Measurements from ENCODE around the gene NDC80.
"Not testable (repeated sequence)": the region's sequence is repeated elsewhere in the genome, so short reads cannot be mapped to it uniquely, and the experiment has no call there.

The NDC80 gene

GRCh38 chr18:2571200-2572170, at the start of gene NDC80, which contains the start of gene METTL4:
NDC80 (plus strand) TSS chr18:2571557; CDS start chr18:2572986, 1,429 bp downstream.
METTL4 (minus strand) TSS chr18:2571505; CDS start chr18:2567216, 4,289 bp downstream.
- peaks cover 18 to 39% of the 10 kb centered on the region in 2 donors for H3K4me1 Mint-ChIP-seq
- H3K36me3 Mint-ChIP-seq, result peaks cover 5 to 7% of the 10 kb centered on the region in 2 donors
- DNase-seq, result peak; percentile 86
- no peaks in the 10 kb centered on the region for H3K9me3 Mint-ChIP-seq
- ATAC-seq (replicated peaks), result peak; percentile 92 to 94
- peak within 1 kb of the TSS; percentile 99 for H3K27ac Mint-ChIP-seq
- H3K27me3 Mint-ChIP-seq, result no peaks in the 10 kb centered on the region
- peak within 1 kb of the TSS; percentile 99 for H3K4me3 Mint-ChIP-seq

GRCh38 chr18:2522112-2522511, 49.2 kb upstream of the NDC80 start:
- no peak overlapping the region for H3K27ac Mint-ChIP-seq
- H3K9me3 Mint-ChIP-seq, result no peaks in the 10 kb centered on the region
- peaks cover 5 to 13% of the 10 kb centered on the region in 2 donors for H3K4me1 Mint-ChIP-seq
- peaks cover 0 to 1% of the 10 kb centered on the region in 2 donors for H3K36me3 Mint-ChIP-seq
- no peak overlapping the region for H3K4me3 Mint-ChIP-seq
- DNase-seq, result no peak
- H3K27me3 Mint-ChIP-seq, result peaks cover 5 to 10% of the 10 kb centered on the region in 2 donors
- ATAC-seq (replicated peaks), result peak; percentile 64 to 72

DNA sequence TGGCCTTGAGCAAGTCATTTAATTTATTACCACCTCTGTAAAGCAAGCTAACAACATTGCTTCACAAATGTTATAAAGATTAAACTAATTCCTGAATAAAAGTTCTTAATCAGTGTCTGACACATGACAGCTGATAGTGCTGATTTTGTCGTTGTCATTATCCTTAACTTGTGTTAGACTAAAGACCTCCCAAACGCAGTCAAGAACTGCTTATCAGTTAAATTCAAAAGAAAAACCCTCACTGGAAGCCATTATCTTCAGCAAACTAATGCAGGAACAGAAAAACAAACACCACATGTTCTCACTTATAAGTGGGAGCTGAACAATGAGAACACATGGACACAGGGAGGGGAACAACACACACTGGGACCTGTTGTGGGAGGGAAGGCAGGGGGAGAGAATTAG, 46.6 kb upstream of the NDC80 start:
- not testable (repeated sequence) for H3K27ac Mint-ChIP-seq; H3K4me3 Mint-ChIP-seq; H3K27me3 Mint-ChIP-seq; ATAC-seq (replicated peaks); DNase-seq; H3K36me3 Mint-ChIP-seq; H3K9me3 Mint-ChIP-seq
- H3K4me1 Mint-ChIP-seq, result peaks cover 5 to 13% of the 10 kb centered on the region in 2 donors

- Mint-ChIP-seq H3K4me3 (no peak overlapping the region), H3K27ac (no peak overlapping the region), H3K9me3 (no peaks in the 10 kb centered on the region), H3K36me3 (peaks cover 4 to 6% of the 10 kb centered on the region in 2 donors), H3K4me1 (peaks cover 5 to 13% of the 10 kb centered on the region in 2 donors), H3K27me3 (peaks cover 5 to 10% of the 10 kb centered on the region in 2 donors)
- no peak for DNase-seq
- ATAC-seq (replicated peaks), result no peak
These were observed 45.0 kb upstream of the NDC80 start for GRCh38 chr18:2526329-2526728.

GRCh38 chr18:2529154-2529553, 42.2 kb upstream of the NDC80 start:
- no peaks in the 10 kb centered on the region for H3K9me3 Mint-ChIP-seq
- H3K27me3 Mint-ChIP-seq, result no peaks in the 10 kb centered on the region
- peaks cover 18 to 21% of the 10 kb centered on the region in 2 donors for H3K36me3 Mint-ChIP-seq
- H3K4me3 Mint-ChIP-seq, result no peak overlapping the region
- DNase-seq, result no peak
- H3K4me1 Mint-ChIP-seq, result peaks cover 2 to 8% of the 10 kb centered on the region in 2 donors
- H3K27ac Mint-ChIP-seq, result no peak overlapping the region
- ATAC-seq (replicated peaks), result no peak

GRCh38 chr18:2531751-2532150, 39.6 kb upstream of the NDC80 start:
- Mint-ChIP-seq H3K9me3 (no peaks in the 10 kb centered on the region), H3K36me3 (peaks cover 20 to 28% of the 10 kb centered on the region in 2 donors), H3K27ac (no peak overlapping the region), H3K27me3 (no peaks in the 10 kb centered on the region), H3K4me3 (no peak overlapping the region), H3K4me1 (peaks cover 22 to 25% of the 10 kb centered on the region in 2 donors)
- DNase-seq, result no peak
- ATAC-seq (replicated peaks), result no peak

- ATAC-seq (replicated peaks) (no peak), DNase-seq (no peak)
- Mint-ChIP-seq H3K9me3 (no peaks in the 10 kb centered on the region), H3K36me3 (peaks cover 20 to 28% of the 10 kb centered on the region in 2 donors), H3K27ac (no peak overlapping the region), H3K27me3 (no peaks in the 10 kb centered on the region), H3K4me1 (peaks cover 22 to 25% of the 10 kb centered on the region in 2 donors), H3K4me3 (no peak overlapping the region)
These were observed 38.6 kb upstream of the NDC80 start for GRCh38 chr18:2532797-2533196.

GRCh38 chr18:2534906-2535305, 36.5 kb upstream of the NDC80 start:
- H3K9me3 Mint-ChIP-seq, result no peaks in the 10 kb centered on the region
- peaks cover 16 to 24% of the 10 kb centered on the region in 2 donors for H3K36me3 Mint-ChIP-seq
- no peak overlapping the region for H3K4me3 Mint-ChIP-seq
- ATAC-seq (replicated peaks) (peak; percentile 62 to 84), DNase-seq (no peak)
- H3K27me3 Mint-ChIP-seq, result no peaks in the 10 kb centered on the region
- peaks cover 22 to 25% of the 10 kb centered on the region in 2 donors for H3K4me1 Mint-ChIP-seq
- peak overlapping the region; percentile 72 for H3K27ac Mint-ChIP-seq

DNA sequence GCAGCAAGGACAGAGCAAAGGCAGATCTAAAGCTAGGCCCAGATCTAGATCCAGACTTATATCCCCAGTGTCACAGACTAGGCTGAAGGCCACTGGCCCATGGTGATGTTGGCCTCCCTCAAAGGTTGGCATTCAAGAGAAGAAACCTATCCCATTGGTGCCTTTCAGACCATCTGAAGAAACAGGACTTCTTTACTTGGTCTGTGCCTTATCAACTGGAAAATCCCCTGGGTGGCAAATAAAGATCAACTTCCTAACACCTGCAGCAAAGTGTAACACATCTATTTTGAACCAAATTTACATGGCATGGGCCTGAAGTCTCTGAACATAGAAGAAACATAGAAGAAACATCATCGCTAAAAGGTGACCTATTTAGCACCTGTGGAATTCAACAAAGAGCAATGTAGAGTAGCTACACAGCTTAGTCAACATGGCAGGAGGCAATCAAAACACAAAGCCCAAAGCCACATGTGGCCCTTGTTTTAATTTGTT, 35.9 kb upstream of the NDC80 start:
- no peaks in the 10 kb centered on the region for H3K9me3 Mint-ChIP-seq
- H3K27ac Mint-ChIP-seq, result peak overlapping the region; percentile 72
- peaks cover 14 to 24% of the 10 kb centered on the region in 2 donors for H3K36me3 Mint-ChIP-seq
- peak overlapping the region in 1 of 2 donors; percentile 16 for H3K4me3 Mint-ChIP-seq
- ATAC-seq (replicated peaks) (peak; percentile 65 to 72), DNase-seq (no peak)
- H3K27me3 Mint-ChIP-seq, result no peaks in the 10 kb centered on the region
- H3K4me1 Mint-ChIP-seq, result peaks cover 22 to 25% of the 10 kb centered on the region in 2 donors

DNA sequence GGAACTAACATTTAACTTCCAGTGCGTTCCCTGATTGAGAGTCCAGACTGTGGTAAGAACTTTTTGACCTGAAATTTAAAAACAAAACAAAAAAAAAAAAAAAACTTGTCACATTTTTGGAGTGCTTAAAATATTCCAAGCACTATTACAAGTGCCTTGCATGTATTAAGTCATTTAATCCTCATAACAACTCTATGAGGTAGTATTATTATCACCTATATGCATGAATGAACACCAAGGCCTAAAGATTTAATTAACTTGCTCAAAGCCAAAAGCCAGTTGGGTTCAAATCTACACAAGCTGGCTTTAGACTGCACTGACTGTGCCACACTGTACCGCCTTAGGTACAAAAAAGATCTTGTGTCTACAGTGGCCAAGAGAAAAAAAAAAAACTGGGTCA, 35.3 kb upstream of the NDC80 start:
- no peaks in the 10 kb centered on the region for H3K9me3 Mint-ChIP-seq
- peaks cover 14 to 24% of the 10 kb centered on the region in 2 donors for H3K36me3 Mint-ChIP-seq
- no peak for DNase-seq
- H3K27ac Mint-ChIP-seq, result no peak overlapping the region
- no peaks in the 10 kb centered on the region for H3K27me3 Mint-ChIP-seq
- no peak overlapping the region for H3K4me3 Mint-ChIP-seq
- H3K4me1 Mint-ChIP-seq, result peaks cover 22 to 25% of the 10 kb centered on the region in 2 donors
- no peak for ATAC-seq (replicated peaks)

GRCh38 chr18:2536493-2536892, 34.9 kb upstream of the NDC80 start:
- Mint-ChIP-seq H3K27me3 (no peaks in the 10 kb centered on the region), H3K36me3 (peaks cover 14 to 24% of the 10 kb centered on the region in 2 donors), H3K4me1 (peaks cover 22 to 25% of the 10 kb centered on the region in 2 donors), H3K27ac (no peak overlapping the region), H3K4me3 (no peak overlapping the region), H3K9me3 (no peaks in the 10 kb centered on the region)
- ATAC-seq (replicated peaks), result no peak
- DNase-seq, result no peak

DNA sequence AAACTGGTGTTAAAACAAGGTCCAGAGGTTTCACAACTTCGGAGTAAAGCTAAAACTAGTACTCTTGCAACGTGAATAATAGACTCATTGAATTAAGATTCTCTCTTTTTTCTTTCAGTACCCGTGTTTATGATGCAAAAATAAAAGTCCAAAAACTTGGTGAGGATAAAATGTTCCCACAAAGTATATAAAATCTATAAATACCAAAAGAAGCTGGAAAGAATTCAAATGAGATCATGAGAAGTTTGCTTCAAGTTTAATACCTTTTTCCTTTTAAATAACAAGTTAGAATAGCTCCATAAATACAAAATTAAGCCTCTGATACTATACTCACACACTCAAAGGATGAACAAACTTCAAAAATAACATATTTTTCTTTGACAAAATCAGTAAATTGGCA, 34.1 kb upstream of the NDC80 start:
- DNase-seq, result no peak
- no peak for ATAC-seq (replicated peaks)
- H3K36me3 Mint-ChIP-seq, result peaks cover 7 to 18% of the 10 kb centered on the region in 2 donors
- no peaks in the 10 kb centered on the region for H3K9me3 Mint-ChIP-seq
- H3K27me3 Mint-ChIP-seq, result no peaks in the 10 kb centered on the region
- no peak overlapping the region for H3K4me3 Mint-ChIP-seq
- no peak overlapping the region for H3K27ac Mint-ChIP-seq
- H3K4me1 Mint-ChIP-seq, result peaks cover 22 to 25% of the 10 kb centered on the region in 2 donors

GRCh38 chr18:2538236-2538635, 33.1 kb upstream of the NDC80 start:
- no peak for ATAC-seq (replicated peaks)
- H3K9me3 Mint-ChIP-seq, result no peaks in the 10 kb centered on the region
- H3K4me3 Mint-ChIP-seq, result no peak overlapping the region
- H3K27me3 Mint-ChIP-seq, result no peaks in the 10 kb centered on the region
- H3K4me1 Mint-ChIP-seq, result peaks cover 22 to 25% of the 10 kb centered on the region in 2 donors
- H3K27ac Mint-ChIP-seq, result no peak overlapping the region
- H3K36me3 Mint-ChIP-seq, result peaks cover 2 to 10% of the 10 kb centered on the region in 2 donors
- DNase-seq, result no peak

DNA sequence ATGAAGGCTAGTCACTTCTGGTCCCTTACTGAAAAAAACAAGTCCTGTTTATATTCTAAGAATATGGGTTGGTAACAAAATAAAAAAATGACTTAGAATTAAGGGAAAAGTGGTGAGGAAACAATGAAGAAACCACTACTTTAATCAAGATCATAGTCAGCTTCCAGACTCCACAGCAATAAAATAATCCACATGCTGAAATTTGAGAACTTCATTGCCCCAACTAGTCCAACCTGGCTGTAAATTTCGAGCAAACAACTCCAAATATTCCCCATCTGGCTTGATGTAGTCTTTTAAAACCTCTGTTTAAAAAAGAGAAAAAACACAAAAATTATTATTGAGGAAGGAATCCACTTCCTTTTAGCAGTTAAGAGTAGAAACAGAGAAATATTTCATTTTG, 32.5 kb upstream of the NDC80 start:
- H3K4me1 Mint-ChIP-seq, result peaks cover 20 to 22% of the 10 kb centered on the region in 2 donors
- H3K4me3 Mint-ChIP-seq, result no peak overlapping the region
- DNase-seq, result no peak
- ATAC-seq (replicated peaks), result no peak
- H3K27me3 Mint-ChIP-seq, result no peaks in the 10 kb centered on the region
- no peak overlapping the region for H3K27ac Mint-ChIP-seq
- H3K36me3 Mint-ChIP-seq, result peaks cover 4 to 10% of the 10 kb centered on the region in 2 donors
- no peaks in the 10 kb centered on the region for H3K9me3 Mint-ChIP-seq

Measured in stimulated activated naive B cell treated with anti-CD40 and anti-IgM and Interleukin-4, amounts not matched to agents 10 μg/mL and 1 μg/mL and 100 μg/mL, for 72 hours (primary cell).